Activated CD4-positive, CD25-positive, alpha-beta regulatory T cell treated with anti-CD3 and anti-CD28 coated beads, Interleukin-2, amount 50 U/mL, for 72 hours (primary cell): ENCODE results near the gene STAG1.
"Not testable (repeated sequence)": the region's sequence is repeated elsewhere in the genome, so short reads cannot be mapped to it uniquely, and the experiment has no call there.

Experiments used
- DNase-seq: peaks from one replicate; pipeline ENCODE4 v3.0.0; 2021

STAG1 gene

GRCh38 chr3:136741063-136741462 is 11.1 kb downstream of the STAG1 start:
- no peak for DNase-seq

- no peak for DNase-seq
Measured at GRCh38 chr3:136740351-136740958, 11.7 kb downstream of the STAG1 start.

GRCh38 chr3:136736950-136737349 is 15.2 kb downstream of the STAG1 start:
- not testable (repeated sequence) for DNase-seq

GRCh38 chr3:136735103-136735502 is 17.1 kb downstream of the STAG1 start:
- no peak for DNase-seq

- DNase-seq = no peak
Measured at GRCh38 chr3:136734382-136735070, 17.7 kb downstream of the STAG1 start.

- DNase-seq = no peak
Measured at GRCh38 chr3:136733317-136733833, 18.8 kb downstream of the STAG1 start.

- no peak for DNase-seq
Measured at GRCh38 chr3:136731274-136731884, 20.8 kb downstream of the STAG1 start.

- DNase-seq = no peak
Measured at GRCh38 chr3:136730595-136731273, 21.4 kb downstream of the STAG1 start.

GRCh38 chr3:136728918-136729317 is 23.3 kb downstream of the STAG1 start:
- DNase-seq = no peak

GRCh38 chr3:136728473-136728872 is 23.7 kb downstream of the STAG1 start:
- DNase-seq = no peak

GRCh38 chr3:136725468-136725867 is 26.7 kb downstream of the STAG1 start:
- DNase-seq = no peak

- DNase-seq = not testable (repeated sequence)
Measured at GRCh38 chr3:136722916-136723315, 29.3 kb downstream of the STAG1 start.

- not testable (repeated sequence) for DNase-seq
Measured at GRCh38 chr3:136722399-136722798, 29.8 kb downstream of the STAG1 start.

- no peak for DNase-seq
Measured at GRCh38 chr3:136720091-136720490, 32.1 kb downstream of the STAG1 start.

- DNase-seq = no peak
Measured at GRCh38 chr3:136716629-136717028, 35.5 kb downstream of the STAG1 start.

- DNase-seq = no peak
Measured at GRCh38 chr3:136714020-136714419, 38.2 kb downstream of the STAG1 start.

- DNase-seq = no peak
Measured at GRCh38 chr3:136712941-136713340, 39.2 kb downstream of the STAG1 start.

- not testable (repeated sequence) for DNase-seq
Measured at GRCh38 chr3:136711888-136712287, 40.3 kb downstream of the STAG1 start.

- DNase-seq = no peak
Measured at GRCh38 chr3:136711277-136711676, 40.9 kb downstream of the STAG1 start.

GRCh38 chr3:136709775-136710174 is 42.4 kb downstream of the STAG1 start:
- not testable (repeated sequence) for DNase-seq

GRCh38 chr3:136708333-136708985 is 43.7 kb downstream of the STAG1 start:
- DNase-seq = no peak

GRCh38 chr3:136703429-136703828 is 48.7 kb downstream of the STAG1 start:
- DNase-seq = no peak

- no peak for DNase-seq
Measured at GRCh38 chr3:136699271-136699828, 52.8 kb downstream of the STAG1 start.
